Measurements from ENCODE around the gene SMYD3. TPM values are rescaled to one million over a fixed set of nuclear protein-coding genes. Genes with fewer than 3 reads are reported as not detected.
A peak's percentile ranks its signal among the peaks of the same experiment; 100 is the strongest.

The SMYD3 gene
- total and polyA plus RNA-seq, 8 donors = 20.4 to 35.1 (median 24.3) TPM

DNA sequence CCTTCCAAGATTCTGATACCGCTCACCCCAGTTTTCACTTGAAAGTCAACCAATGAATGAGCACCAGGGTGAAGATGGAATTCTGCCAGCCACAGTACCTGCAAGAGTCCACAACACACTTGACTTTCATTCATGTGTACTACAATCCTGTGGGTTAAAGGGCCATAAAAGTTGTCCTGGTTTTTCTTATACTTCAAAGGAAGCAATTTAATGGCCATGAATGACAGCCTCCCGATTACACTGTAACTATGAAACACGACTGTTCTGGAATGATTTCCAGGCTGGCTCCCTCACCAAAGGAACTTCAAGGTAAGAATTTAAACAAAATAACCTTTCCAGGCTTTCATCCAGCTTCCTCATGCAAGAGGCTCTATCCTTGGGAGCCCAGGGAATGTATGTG, 502.8 kb downstream of the SMYD3 start:
- Histone ChIP-seq H3K27ac (no peak overlapping the region), H3K4me3 (no peak overlapping the region), H3K9me3 (no peaks in the 10 kb centered on the region), H3K36me3 (no peaks in the 10 kb centered on the region), H3K27me3 (no peaks in the 10 kb centered on the region), H3K4me1 (no peaks in the 10 kb centered on the region)
- intact Hi-C loops (cut with DNase I) = loop anchor here in 1 of 2 donors (10.0 kb wide), 1 partner anchor 850 kb away; the partner anchor contains the start of gene KIF26B
- ATAC-seq = no peak
- TF ChIP-seq, protein P1, sequence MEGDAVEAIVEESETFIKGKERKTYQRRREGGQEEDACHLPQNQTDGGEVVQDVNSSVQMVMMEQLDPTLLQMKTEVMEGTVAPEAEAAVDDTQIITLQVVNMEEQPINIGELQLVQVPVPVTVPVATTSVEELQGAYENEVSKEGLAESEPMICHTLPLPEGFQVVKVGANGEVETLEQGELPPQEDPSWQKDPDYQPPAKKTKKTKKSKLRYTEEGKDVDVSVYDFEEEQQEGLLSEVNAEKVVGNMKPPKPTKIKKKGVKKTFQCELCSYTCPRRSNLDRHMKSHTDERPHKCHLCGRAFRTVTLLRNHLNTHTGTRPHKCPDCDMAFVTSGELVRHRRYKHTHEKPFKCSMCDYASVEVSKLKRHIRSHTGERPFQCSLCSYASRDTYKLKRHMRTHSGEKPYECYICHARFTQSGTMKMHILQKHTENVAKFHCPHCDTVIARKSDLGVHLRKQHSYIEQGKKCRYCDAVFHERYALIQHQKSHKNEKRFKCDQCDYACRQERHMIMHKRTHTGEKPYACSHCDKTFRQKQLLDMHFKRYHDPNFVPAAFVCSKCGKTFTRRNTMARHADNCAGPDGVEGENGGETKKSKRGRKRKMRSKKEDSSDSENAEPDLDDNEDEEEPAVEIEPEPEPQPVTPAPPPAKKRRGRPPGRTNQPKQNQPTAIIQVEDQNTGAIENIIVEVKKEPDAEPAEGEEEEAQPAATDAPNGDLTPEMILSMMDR (IDR thresholded peaks at IDR 0.05) = no peak
- peak in 1 of 4 donors; percentile 33 for DNase-seq

DNA sequence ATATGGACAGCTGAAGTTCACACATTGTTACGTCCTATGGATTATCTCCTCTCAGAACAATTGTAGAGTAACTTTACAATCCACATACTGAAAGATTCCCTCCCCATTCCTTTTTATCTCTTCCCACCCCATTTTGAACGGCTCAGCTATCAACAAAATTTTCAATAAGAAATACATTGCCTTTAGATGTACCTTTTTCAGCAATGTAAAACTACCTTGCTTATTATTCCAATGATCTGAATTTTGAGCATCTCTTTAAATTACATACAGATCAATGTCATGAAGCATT, 503.7 kb downstream of the SMYD3 start:
- intact Hi-C loops (cut with DNase I) = loop anchor here in 1 of 2 donors (10.0 kb wide), 1 partner anchor 849 kb away; the partner anchor contains the start of gene KIF26B
- Histone ChIP-seq H3K36me3 (no peaks in the 10 kb centered on the region), H3K27me3 (no peaks in the 10 kb centered on the region), H3K9me3 (no peaks in the 10 kb centered on the region), H3K4me1 (no peaks in the 10 kb centered on the region), H3K4me3 (no peak overlapping the region), H3K27ac (no peak overlapping the region)
- TF ChIP-seq, protein P1 (IDR thresholded peaks at IDR 0.05) = peak in 1 of 2 donors; percentile 10
- ATAC-seq (no peak), DNase-seq (no peak)

DNA sequence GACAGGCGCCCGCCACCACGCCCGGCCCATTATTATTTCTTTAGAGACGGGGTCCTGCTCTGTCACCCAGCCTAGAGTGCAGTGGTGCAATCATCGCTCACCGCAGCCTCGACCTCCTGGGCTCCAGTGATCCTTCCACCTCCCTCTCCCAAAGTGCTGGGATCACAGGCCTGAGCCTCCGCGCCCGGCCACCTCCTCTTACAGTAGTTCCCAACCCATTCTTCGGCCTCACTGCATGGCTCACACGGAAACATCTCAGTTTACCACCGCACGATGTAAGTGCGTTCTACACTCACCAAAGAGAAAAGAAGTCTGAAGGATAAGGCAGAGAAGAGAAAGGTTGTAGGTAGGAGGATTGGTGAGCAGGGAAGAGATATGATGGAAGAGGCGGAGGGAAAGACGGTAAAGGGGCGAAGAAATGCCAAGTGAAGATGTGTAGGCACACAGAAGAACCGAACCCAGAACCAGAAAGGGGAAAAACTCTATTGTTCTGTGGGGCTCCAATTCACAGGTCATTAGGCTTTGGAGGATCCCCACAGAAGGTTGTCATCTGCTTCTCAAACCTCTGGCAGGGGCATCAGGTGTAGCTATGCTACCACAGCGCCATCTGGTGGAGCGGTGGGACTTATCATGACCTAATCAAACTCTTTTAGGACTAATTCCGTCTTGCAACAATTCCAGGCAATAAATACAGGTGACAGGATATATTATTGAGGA, 504.2 kb downstream of the SMYD3 start:
- no peak overlapping the region for H3K27ac ChIP-seq
- TF ChIP-seq, protein P1 (IDR thresholded peaks at IDR 0.05) = peak; percentile 65 to 84
- H3K36me3 ChIP-seq = no peaks in the 10 kb centered on the region
- DNase-seq (peak; percentile 77 to 90 (median 84)), ATAC-seq (peak; percentile 90)
- no peak overlapping the region for H3K4me3 ChIP-seq
- peaks cover 0 to 3% of the 10 kb centered on the region in 2 donors for H3K4me1 ChIP-seq
- no peaks in the 10 kb centered on the region for H3K27me3 ChIP-seq
- intact Hi-C loops (cut with DNase I) = loop anchor here in 1 of 2 donors (10.0 kb wide), 1 partner anchor 848 kb away; the partner anchor contains the start of gene KIF26B
- no peaks in the 10 kb centered on the region for H3K9me3 ChIP-seq

DNA sequence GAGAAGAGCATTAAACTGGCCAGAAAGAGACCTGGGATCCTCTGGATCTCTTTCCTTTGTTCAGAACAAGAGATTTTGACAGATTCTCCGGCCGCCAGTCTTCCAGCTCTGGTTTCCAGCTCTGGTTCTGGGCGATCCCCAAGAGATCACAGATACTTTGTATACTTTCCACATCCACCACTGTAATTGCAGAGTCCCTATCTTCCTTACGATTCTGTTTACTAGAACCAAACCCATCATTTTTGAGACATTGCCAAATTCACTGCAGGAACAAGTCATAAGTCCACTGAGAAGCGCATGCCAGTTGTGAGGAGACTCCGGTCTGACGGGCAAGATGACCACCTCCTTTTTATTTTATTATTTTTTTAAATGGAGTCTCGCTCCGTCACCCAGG, 505.2 kb downstream of the SMYD3 start:
- Histone ChIP-seq H3K9me3 (no peaks in the 10 kb centered on the region), H3K4me1 (peaks cover 0 to 5% of the 10 kb centered on the region in 2 donors), H3K27me3 (no peaks in the 10 kb centered on the region), H3K4me3 (no peak overlapping the region), H3K27ac (no peak overlapping the region), H3K36me3 (no peaks in the 10 kb centered on the region)
- ATAC-seq = no peak
- peak in 1 of 4 donors; percentile 28 for DNase-seq
- TF ChIP-seq, protein P1 (IDR thresholded peaks at IDR 0.05) = no peak
- intact Hi-C loops (cut with DNase I) = loop anchor here in 1 of 2 donors (10.0 kb wide), 1 partner anchor 847 kb away; the partner anchor contains the start of gene KIF26B

DNA sequence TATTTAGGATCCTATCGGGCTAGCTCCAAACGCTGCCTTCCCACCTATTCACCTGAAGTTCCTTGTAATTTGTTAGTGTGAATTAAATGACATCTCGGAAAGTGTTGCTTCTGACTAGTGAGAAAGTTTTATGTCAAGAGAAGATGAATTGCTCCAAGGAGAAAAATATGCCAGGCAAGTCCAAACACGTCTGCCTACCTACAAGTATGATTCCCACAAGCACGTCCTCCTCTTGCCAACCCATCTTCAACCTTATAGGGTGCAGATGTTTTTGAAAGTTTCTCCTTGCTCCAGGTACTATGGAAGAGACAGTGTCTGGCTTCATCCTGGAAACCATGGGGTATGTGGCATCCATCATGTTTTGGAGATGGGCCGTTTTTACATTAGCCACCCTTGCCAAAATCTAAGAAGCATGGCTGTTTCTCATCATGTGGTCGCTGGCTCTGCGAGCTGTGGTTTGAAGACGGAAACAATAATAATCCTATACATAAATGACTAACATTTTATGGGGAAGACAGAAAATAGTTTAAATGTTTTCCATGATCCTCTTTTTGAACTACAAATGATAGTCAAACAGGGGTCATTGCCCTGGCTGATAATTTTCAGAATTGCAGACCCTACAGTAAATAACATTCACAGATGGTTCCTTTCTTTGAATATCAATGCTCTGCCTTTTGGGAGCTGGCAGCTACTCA, 505.8 kb downstream of the SMYD3 start:
- Histone ChIP-seq H3K4me3 (no peak overlapping the region), H3K27me3 (no peaks in the 10 kb centered on the region), H3K36me3 (no peaks in the 10 kb centered on the region), H3K4me1 (peaks cover 0 to 5% of the 10 kb centered on the region in 2 donors), H3K9me3 (no peaks in the 10 kb centered on the region), H3K27ac (no peak overlapping the region)
- TF ChIP-seq, protein P1 (IDR thresholded peaks at IDR 0.05) = no peak
- intact Hi-C loops (cut with DNase I) = loop anchor here in 1 of 2 donors (10.0 kb wide), 1 partner anchor 846 kb away; the partner anchor contains the start of gene KIF26B
- DNase-seq = no peak
- no peak for ATAC-seq
